ENCODE measurements around the gene GBF1.

DNA sequence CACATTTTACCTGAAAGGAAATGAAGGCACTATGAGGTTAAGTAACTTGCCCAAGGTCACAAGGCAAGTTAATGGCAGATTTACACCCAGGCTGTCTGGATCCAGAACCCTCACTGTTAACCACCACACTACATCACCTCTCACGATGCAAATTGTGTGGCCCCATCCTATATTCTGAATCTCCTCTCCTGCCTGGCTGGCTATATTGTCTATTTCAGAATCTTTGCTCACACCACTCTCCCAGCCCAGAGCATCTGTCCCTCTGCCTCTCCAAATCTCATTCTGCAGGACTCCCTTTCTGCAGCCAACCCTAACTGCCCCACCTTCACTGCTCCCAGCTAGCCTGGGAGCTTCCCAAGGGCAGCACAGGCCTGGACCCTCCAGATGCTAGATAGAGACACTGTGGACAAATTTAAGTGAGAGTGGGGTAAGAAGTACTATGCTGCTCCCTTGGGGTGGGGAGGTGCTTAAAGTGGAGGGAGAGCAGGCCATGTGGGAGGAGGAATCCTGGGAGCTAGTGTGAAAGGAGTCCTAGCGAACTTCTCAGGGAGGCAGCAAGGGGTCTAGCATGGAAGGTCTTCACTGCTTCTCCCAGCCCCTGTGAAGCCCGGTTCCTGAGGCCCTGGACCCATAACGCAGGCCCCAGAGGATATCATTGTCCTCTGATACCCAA lies 186.3 kb downstream of the GBF1 start:
- TF ChIP-seq, protein P1, sequence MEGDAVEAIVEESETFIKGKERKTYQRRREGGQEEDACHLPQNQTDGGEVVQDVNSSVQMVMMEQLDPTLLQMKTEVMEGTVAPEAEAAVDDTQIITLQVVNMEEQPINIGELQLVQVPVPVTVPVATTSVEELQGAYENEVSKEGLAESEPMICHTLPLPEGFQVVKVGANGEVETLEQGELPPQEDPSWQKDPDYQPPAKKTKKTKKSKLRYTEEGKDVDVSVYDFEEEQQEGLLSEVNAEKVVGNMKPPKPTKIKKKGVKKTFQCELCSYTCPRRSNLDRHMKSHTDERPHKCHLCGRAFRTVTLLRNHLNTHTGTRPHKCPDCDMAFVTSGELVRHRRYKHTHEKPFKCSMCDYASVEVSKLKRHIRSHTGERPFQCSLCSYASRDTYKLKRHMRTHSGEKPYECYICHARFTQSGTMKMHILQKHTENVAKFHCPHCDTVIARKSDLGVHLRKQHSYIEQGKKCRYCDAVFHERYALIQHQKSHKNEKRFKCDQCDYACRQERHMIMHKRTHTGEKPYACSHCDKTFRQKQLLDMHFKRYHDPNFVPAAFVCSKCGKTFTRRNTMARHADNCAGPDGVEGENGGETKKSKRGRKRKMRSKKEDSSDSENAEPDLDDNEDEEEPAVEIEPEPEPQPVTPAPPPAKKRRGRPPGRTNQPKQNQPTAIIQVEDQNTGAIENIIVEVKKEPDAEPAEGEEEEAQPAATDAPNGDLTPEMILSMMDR (IDR thresholded peaks at IDR 0.05), result no peak
- no peak for TF ChIP-seq POLR2A (IDR thresholded peaks at IDR 0.05)

Data from thyroid gland (tissue), 4 donors.